ENCODE data around the gene EIF2A. TPM values are rescaled to one million over a fixed set of nuclear protein-coding genes. Genes with fewer than 3 reads are reported as not detected.

The EIF2A gene
- total RNA-seq, 1 donor from 2014 or later = 65.7 TPM

GRCh38 chr3:150627557-150627956 is 81.0 kb downstream of the EIF2A start:
- Mint-ChIP-seq H3K4me1 (peaks cover 9% of the 10 kb centered on the region), H3K4me3 (no peak overlapping the region), H3K9me3 (no peaks in the 10 kb centered on the region), H3K27ac (ENCODE audit: unreplicated experiment) (no peak overlapping the region), H3K36me3 (ENCODE audit: low read depth) (peaks cover 27% of the 10 kb centered on the region), H3K27me3 (ENCODE audit: low read depth) (no peaks in the 10 kb centered on the region)
- no peak for TF ChIP-seq CTCF (conservative IDR thresholded peaks at IDR 0.05)
- DNase-seq (ENCODE audit: low read depth, low spot score) = no peak

GRCh38 chr3:150631515-150632221 is 85.1 kb downstream of the EIF2A start:
- TF ChIP-seq CTCF (conservative IDR thresholded peaks at IDR 0.05) = no peak
- H3K4me3 Mint-ChIP-seq = no peak overlapping the region
- DNase-seq (ENCODE audit: low read depth, low spot score) = no peak
- H3K36me3 Mint-ChIP-seq (ENCODE audit: low read depth) = peaks cover 15% of the 10 kb centered on the region
- H3K4me1 Mint-ChIP-seq = peaks cover 25% of the 10 kb centered on the region
- H3K9me3 Mint-ChIP-seq = no peaks in the 10 kb centered on the region
- H3K27ac Mint-ChIP-seq (ENCODE audit: unreplicated experiment) = no peak overlapping the region
- no peaks in the 10 kb centered on the region for H3K27me3 Mint-ChIP-seq (ENCODE audit: low read depth)

DNA sequence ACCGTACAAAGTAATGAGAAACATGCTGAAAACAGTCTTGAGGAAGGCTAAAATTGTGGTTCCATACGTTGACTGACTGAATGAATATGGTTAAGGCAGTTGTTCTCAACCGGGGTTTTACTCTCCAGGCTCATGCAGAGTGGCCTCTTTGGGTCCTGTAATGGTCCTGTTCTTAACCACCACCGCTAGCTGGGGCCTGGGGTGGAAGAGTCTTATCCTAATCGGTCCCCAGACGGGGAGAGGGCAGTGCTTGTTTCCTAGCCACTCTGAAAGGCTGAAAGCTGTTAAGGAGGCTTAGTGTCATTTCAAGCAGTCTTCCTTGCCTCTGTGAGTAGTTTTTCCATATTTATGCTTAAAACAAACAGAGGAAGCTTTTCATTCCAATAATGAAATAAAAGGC is 88.5 kb downstream of the EIF2A start:
- Mint-ChIP-seq H3K27ac (ENCODE audit: unreplicated experiment) (peak overlapping the region; percentile 73), H3K27me3 (ENCODE audit: low read depth) (no peaks in the 10 kb centered on the region), H3K9me3 (no peaks in the 10 kb centered on the region), H3K36me3 (ENCODE audit: low read depth) (peaks cover 2% of the 10 kb centered on the region), H3K4me3 (no peak overlapping the region), H3K4me1 (peaks cover 25% of the 10 kb centered on the region)
- no peak for TF ChIP-seq CTCF (conservative IDR thresholded peaks at IDR 0.05)
- DNase-seq (ENCODE audit: low read depth, low spot score) = no peak

DNA sequence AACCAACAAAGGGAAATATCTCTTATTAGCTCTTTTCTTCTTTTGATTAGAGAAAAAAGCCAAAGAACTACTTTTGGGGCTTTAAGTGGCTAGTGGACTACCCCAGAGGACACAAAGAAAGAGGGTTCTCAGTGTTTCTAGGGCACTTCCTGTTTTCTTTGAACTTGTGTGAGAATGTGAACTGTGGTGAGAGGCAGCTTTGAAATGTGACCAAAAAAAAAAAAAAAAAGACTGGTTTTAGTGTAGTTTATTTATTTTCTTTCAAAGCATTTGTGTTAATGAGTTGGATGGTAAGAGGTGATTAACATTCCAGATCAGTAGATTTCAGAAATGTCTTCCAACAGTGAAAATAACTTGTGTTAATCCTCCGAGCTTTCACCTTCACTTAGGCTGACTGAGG is 88.9 kb downstream of the EIF2A start:
- no peaks in the 10 kb centered on the region for H3K9me3 Mint-ChIP-seq
- DNase-seq (ENCODE audit: low read depth, low spot score) = no peak
- peaks cover 25% of the 10 kb centered on the region for H3K4me1 Mint-ChIP-seq
- no peak for TF ChIP-seq CTCF (conservative IDR thresholded peaks at IDR 0.05)
- H3K4me3 Mint-ChIP-seq = no peak overlapping the region
- no peaks in the 10 kb centered on the region for H3K27me3 Mint-ChIP-seq (ENCODE audit: low read depth)
- H3K36me3 Mint-ChIP-seq (ENCODE audit: low read depth) = peaks cover under 1% of the 10 kb centered on the region
- peak overlapping the region; percentile 60 for H3K27ac Mint-ChIP-seq (ENCODE audit: unreplicated experiment)

Other genes with a start within 250 kb of the EIF2A start
- 37.9 and 40.8 TPM in 2 replicates for gene TSC22D2, start 138.5 kb upstream of the EIF2A start, total RNA-seq
- gene SERP1, start 291 bp upstream of the EIF2A start, total RNA-seq = 81.6 and 81.7 TPM in 2 replicates
- 58.2 and 63.9 TPM in 2 replicates for gene SELENOT, start 56.5 kb downstream of the EIF2A start, total RNA-seq
- 0.40 and 0.57 TPM in 2 replicates for gene ERICH6, start 157.1 kb downstream of the EIF2A start, total RNA-seq
- gene SIAH2, start 216.4 kb downstream of the EIF2A start, total RNA-seq = 18.2 and 18.5 TPM in 2 replicates